Ovary (tissue), 3 donors: ENCODE data around the gene CACNA2D3.

Source experiments
- POLR2A ChIP-seq: fragments of 450-650 bp; IDR thresholded peaks from one replicate; pipeline ENCODE4 v1.6.1; 2017; ENCODE audit warnings: antibody characterized with exemption, mild to moderate bottlenecking, moderate library complexity
- TF ChIP-seq, protein P1 (sequence below), 3 donors: fragments of 450-650 bp in 2 of 3; fragments of 200-600 bp in 1 of 3; IDR thresholded peaks; one replicate each; pipeline versions ENCODE4 v1.5.1 to v1.8.0; 2016 to 2022; ENCODE audit warnings: antibody characterized with exemption in 3 of 3, mild to moderate bottlenecking in 1 of 3
- donor health status: DM: no; HTN: no; CAD: no.

DNA sequence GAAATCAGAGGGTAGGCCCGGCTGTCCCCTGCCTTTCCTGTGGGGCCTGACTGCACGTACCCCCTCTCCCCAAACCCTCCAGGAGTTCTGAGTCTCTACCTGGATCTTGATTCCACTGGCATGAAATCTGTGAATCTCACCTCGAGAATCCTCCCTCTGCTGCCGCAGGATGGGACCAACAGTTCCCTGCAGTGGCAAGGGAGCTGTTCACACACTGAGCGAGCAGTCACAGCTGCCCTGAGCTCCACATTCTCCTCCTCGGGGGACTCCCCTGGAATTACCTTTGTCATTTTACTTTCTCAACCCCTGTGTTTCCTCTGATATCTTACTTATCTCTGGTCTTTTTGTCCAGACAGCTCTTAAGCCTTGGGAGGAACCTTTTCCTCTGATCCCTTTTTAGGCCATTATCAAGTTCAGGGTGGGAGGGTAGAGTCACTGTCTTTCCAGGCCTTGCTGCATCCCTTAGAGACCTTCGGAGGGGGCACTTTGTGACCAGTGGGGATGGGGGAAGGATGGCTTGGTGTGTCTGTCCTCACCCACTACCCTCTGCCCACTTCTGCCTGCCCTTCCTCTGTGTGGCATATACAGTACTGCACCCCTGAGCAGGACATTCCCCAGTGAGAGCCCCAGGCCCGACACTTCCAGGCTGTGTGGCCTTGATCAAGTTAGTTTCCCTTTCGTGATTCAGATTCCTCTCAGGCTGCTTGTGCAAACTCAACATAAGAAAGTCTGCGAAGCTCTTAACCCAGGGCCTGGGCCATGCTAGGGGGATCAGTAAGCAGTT lies 42.0 kb downstream of the CACNA2D3 start:
- no peak for TF ChIP-seq POLR2A
- TF ChIP-seq, protein P1, sequence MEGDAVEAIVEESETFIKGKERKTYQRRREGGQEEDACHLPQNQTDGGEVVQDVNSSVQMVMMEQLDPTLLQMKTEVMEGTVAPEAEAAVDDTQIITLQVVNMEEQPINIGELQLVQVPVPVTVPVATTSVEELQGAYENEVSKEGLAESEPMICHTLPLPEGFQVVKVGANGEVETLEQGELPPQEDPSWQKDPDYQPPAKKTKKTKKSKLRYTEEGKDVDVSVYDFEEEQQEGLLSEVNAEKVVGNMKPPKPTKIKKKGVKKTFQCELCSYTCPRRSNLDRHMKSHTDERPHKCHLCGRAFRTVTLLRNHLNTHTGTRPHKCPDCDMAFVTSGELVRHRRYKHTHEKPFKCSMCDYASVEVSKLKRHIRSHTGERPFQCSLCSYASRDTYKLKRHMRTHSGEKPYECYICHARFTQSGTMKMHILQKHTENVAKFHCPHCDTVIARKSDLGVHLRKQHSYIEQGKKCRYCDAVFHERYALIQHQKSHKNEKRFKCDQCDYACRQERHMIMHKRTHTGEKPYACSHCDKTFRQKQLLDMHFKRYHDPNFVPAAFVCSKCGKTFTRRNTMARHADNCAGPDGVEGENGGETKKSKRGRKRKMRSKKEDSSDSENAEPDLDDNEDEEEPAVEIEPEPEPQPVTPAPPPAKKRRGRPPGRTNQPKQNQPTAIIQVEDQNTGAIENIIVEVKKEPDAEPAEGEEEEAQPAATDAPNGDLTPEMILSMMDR (IDR thresholded peaks at IDR 0.05): no peak
